Panc1 (cell line): ENCODE measurements around the gene ATP13A1. TPM values are rescaled to one million over a fixed set of nuclear protein-coding genes. Genes with fewer than 3 reads are reported as not detected.

Source experiments
- ATAC-seq: fragments of 200-7000 bp; cut with Tn5 transposase; 2 replicates; pipeline ENCODE4 v1.9.1; 2020; ENCODE audit warnings: mild to moderate bottlenecking, moderate library complexity
- BruUV-seq: library from RNA; stranded (reverse); fragments of 400-500 nt; replicated peaks from 2 replicates; lab custom pipeline; 2021; lab: Mats Ljungman, UMichigan
- CTCF ChIA-PET: fragments of 300-600 bp; sonication (Branson Sonifier 250); formaldehyde crosslinking; loops from one replicate; lab custom pipeline; 2022; ENCODE audit warnings: antibody characterized with exemption; lab: Charles Lee
- POLR2A ChIA-PET: fragments of 300-600 bp; sonication (Branson Sonifier 250); formaldehyde crosslinking; loops from one replicate; lab custom pipeline; 2022; ENCODE audit warnings: antibody characterized with exemption; lab: Charles Lee
- DNase-seq: peaks from one replicate; pipeline ENCODE4 v3.0.0-alpha.2; 2010; ENCODE audit warnings: low read depth, low spot score
- H3K27ac ChIP-seq: 2 replicates; pipeline ENCODE4 v1.5.1; 2011; ENCODE audit warnings: mild to moderate bottlenecking, low read length, inconsistent platforms
- H3K27me3 ChIP-seq: fragments of 200-500 bp; sonication (Bioruptor generic); 2 replicates; pipeline ENCODE4 v1.6.0; 2014; ENCODE audit warnings: low read length, inconsistent platforms; ENCODE audit not compliant: control insufficient read depth, insufficient read depth
- H3K36me3 ChIP-seq: fragments of 200-500 bp; sonication (Bioruptor generic); 2 replicates; pipeline ENCODE4 v1.5.1; 2014; ENCODE audit warnings: inconsistent platforms, mild to moderate bottlenecking, low read length, moderate library complexity; ENCODE audit not compliant: control insufficient read depth, insufficient read depth
- H3K4me1 ChIP-seq: 2 replicates; pipeline ENCODE4 v1.5.1; 2011; ENCODE audit warnings: inconsistent platforms, mild to moderate bottlenecking, low read length, moderate library complexity; ENCODE audit not compliant: control insufficient read depth, insufficient read depth
- H3K4me3 ChIP-seq, 2 experiments: 2 replicates each; pipeline ENCODE4 v1.5.1; 2011 to 2012; ENCODE audit warnings: low read depth in 2 of 2, low read length in 2 of 2, mild to moderate bottlenecking in 2 of 2, inconsistent platforms in 1 of 2, moderate library complexity in 1 of 2
- H3K9me3 ChIP-seq: fragments of 200-500 bp; sonication (Bioruptor generic); 2 replicates; pipeline ENCODE4 v1.5.1; 2014; ENCODE audit warnings: low read depth, mild to moderate bottlenecking, inconsistent platforms, low read length, moderate library complexity; ENCODE audit not compliant: control insufficient read depth, insufficient read depth
- POLR2AphosphoS5 ChIP-seq: IDR thresholded peaks from 2 replicates; pipeline ENCODE4 v1.6.1; 2012; ENCODE audit warnings: mild to moderate bottlenecking, low read depth, low read length, moderate library complexity
- REST ChIP-seq, 2 experiments: IDR thresholded peaks; 2 replicates each; pipeline ENCODE4 v1.6.1; 2011 to 2012; ENCODE audit warnings: low read depth in 2 of 2, control low read depth in 1 of 2, low read length in 1 of 2, mild to moderate bottlenecking in 1 of 2, moderate library complexity in 1 of 2; ENCODE audit not compliant: insufficient read depth in 1 of 2
- SIN3A ChIP-seq: IDR thresholded peaks from 2 replicates; pipeline ENCODE4 v1.6.1; 2012; ENCODE audit warnings: low read depth, mild to moderate bottlenecking, low read length, moderate library complexity, borderline replicate concordance; ENCODE audit not compliant: insufficient read depth
- TCF7L2 ChIP-seq: IDR thresholded peaks from 2 replicates; pipeline ENCODE4 v1.6.1; 2011; ENCODE audit warnings: mild to moderate bottlenecking, low read depth, low read length, inconsistent platforms
- in situ Hi-C: cut with HindIII; loops from 2 replicates; pipeline ENCODE4 v1.10.0; 2016; ENCODE audit warnings: low sequenced_read_pairs, low pct_unique_long_range_greater_than_20kb
- intact Hi-C: fragments of 100-400 bp; cut with micrococcal nuclease; formaldehyde crosslinking; loops from one replicate; pipeline ENCODE4 v1.10.0; 2022; ENCODE audit not compliant: unreplicated experiment
- total RNA-seq: library from RNA; stranded (reverse); gene quantifications from one replicate; pipeline ENCODE4 v1.2.1, GENCODE V29; 2021; ENCODE audit not compliant: unreplicated experiment
- TF ChIP-seq, protein P1 (sequence below): fragments of 450-650 bp; IDR thresholded peaks from 2 replicates; pipeline ENCODE4 v1.5.1; 2017; ENCODE audit warnings: mild to moderate bottlenecking

ATP13A1 gene
- total RNA-seq, 1 experiment from 2014 or later = 62.3 TPM

DNA sequence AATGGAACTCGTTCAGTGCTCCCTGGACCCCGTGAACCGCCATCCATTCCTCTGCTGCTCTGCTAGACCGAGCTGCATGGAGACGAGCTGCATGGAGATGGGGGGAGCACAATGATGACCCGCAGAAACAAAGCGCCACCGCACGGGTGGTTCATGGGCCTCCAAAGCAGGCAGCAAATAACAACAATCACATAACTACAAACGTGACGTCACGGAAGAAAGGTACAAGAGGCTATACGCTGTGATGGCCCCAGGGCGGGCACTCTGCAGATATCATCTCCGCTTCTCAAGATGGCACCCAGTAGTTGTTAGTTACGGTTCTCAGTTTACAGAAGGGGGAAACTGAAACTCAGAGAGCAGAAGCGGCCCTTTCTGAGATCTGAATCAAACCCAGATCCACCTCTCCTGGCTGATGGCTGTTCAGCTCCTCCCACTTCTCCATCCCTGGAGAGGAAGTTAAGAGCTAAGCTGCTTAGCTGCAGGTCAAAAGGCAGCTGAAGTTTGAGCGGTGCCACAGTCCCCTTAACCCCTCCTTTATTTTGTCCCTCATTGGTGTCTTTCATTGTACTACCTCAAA, 1.7 kb downstream of the ATP13A1 start:
- H3K36me3 ChIP-seq = peaks cover 5% of the 10 kb centered on the region; the same call in 1 of the 2 replicates
- H3K9me3 ChIP-seq = no peaks in the 10 kb centered on the region
- ChIA-PET POLR2A (interaction anchor here (0.5 kb wide), 1 partner anchor 77 kb away, joined by 3 read pairs; no protein-coding TSS in a partner anchor), CTCF (no interaction called here)
- H3K27ac ChIP-seq = no peak overlapping the region
- no peaks in the 10 kb centered on the region for H3K27me3 ChIP-seq
- DNase-seq (no peak), ATAC-seq (no peak)
- H3K4me3 ChIP-seq = peak overlapping the region; percentile 74 to 81
- intact Hi-C loops (loop anchor here (10.0 kb wide), 1 partner anchor 73 kb away; the partner anchor contains the start of gene ZNF14), in situ Hi-C loops (no loop called here)
- TF ChIP-seq SIN3A (no peak), REST (IDR thresholded peaks at IDR 0.05; ENCODE audit: insufficient read depth in 1 of 2, low read depth in 2 of 2, low read length in 1 of 2) (no peak), POLR2AphosphoS5 (no peak), TCF7L2 (no peak)
- TF ChIP-seq, protein P1, sequence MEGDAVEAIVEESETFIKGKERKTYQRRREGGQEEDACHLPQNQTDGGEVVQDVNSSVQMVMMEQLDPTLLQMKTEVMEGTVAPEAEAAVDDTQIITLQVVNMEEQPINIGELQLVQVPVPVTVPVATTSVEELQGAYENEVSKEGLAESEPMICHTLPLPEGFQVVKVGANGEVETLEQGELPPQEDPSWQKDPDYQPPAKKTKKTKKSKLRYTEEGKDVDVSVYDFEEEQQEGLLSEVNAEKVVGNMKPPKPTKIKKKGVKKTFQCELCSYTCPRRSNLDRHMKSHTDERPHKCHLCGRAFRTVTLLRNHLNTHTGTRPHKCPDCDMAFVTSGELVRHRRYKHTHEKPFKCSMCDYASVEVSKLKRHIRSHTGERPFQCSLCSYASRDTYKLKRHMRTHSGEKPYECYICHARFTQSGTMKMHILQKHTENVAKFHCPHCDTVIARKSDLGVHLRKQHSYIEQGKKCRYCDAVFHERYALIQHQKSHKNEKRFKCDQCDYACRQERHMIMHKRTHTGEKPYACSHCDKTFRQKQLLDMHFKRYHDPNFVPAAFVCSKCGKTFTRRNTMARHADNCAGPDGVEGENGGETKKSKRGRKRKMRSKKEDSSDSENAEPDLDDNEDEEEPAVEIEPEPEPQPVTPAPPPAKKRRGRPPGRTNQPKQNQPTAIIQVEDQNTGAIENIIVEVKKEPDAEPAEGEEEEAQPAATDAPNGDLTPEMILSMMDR = no peak
- no TSS peak for BruUV-seq
- H3K4me1 ChIP-seq = peaks cover 10% of the 10 kb centered on the region

DNA sequence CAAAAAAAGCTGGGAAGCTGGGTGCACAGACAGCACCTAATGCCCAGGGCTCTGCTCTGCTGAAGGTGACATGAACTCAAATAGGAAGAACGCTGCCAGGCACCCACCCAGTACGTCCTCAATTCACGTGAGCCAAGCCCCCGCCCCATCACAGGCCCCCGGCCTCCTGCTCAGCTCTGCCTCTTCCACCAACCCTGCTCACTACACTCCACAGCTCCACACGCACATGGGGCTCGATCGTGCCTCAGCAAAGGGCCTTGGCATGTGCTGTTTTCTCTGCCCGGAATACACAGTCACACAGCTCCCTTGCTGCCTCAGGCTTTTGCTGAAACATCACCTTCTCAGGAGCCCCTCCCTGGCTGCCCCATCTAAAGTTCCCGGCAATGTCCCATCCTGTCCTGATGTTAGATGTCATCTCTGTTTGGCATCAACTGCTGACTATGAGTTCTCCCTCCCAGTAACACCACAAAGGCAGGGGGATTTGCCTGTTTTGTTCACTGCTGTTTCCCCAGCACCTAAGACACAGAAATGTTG, 2.3 kb downstream of the ATP13A1 start:
- ATAC-seq (no peak), DNase-seq (no peak)
- TF ChIP-seq, protein P1 = no peak
- no peak for TF ChIP-seq REST (IDR thresholded peaks at IDR 0.05; ENCODE audit: insufficient read depth in 1 of 2, low read depth in 2 of 2, low read length in 1 of 2)
- TF ChIP-seq TCF7L2 = no peak
- no peak for TF ChIP-seq POLR2AphosphoS5
- in situ Hi-C loops = no loop called here
- Histone ChIP-seq H3K4me3 (no peak overlapping the region; a peak in 1 of 4 replicates), H3K36me3 (peaks cover 5% of the 10 kb centered on the region; the same call in 1 of the 2 replicates), H3K27me3 (no peaks in the 10 kb centered on the region), H3K4me1 (peaks cover 10% of the 10 kb centered on the region), H3K27ac (no peak overlapping the region), H3K9me3 (no peaks in the 10 kb centered on the region)
- POLR2A ChIA-PET = no interaction called here
- CTCF ChIA-PET = no interaction called here
- no TSS peak for BruUV-seq
- intact Hi-C loops = loop anchor here (10.0 kb wide), 1 partner anchor 74 kb away; the partner anchor contains the start of gene ZNF14
